B cell (primary cell): ENCODE results near the gene DYRK2.

Source experiments
- CTCF ChIP-seq: fragments of 200-600 bp; IDR thresholded peaks from one replicate; pipeline ENCODE4 v1.8.0; 2022; ENCODE audit warnings: antibody characterized with exemption, mild to moderate bottlenecking
- EZH2 ChIP-seq: IDR thresholded peaks from 2 replicates; pipeline ENCODE4 v1.6.1; 2012; ENCODE audit warnings: borderline replicate concordance, low read depth, mild to moderate bottlenecking, moderate library complexity, low read length; ENCODE audit not compliant: insufficient read depth, poor library complexity, severe bottlenecking

GRCh38 chr12:67647181-67647798 is 1.3 kb upstream of the DYRK2 start:
- TF ChIP-seq CTCF (no peak), EZH2 (no peak)
